ENCODE measurements around the gene TUBA8. TPM values are rescaled to one million over a fixed set of nuclear protein-coding genes. Genes with fewer than 3 reads are reported as not detected.

TUBA8 gene
- polyA plus RNA-seq, 1 experiment, result 2.7 TPM

GRCh38 chr22:18114976-18115652, 4.5 kb downstream of the TUBA8 start:
- Histone ChIP-seq H3K4me3 (ENCODE audit: low read depth, low read length) (no peak overlapping the region), H3K27me3 (ENCODE audit: control insufficient read depth, insufficient read depth, low read length) (peaks cover 8% of the 10 kb centered on the region), H3K9me3 (ENCODE audit: control insufficient read depth, insufficient read depth, low read length) (no peaks in the 10 kb centered on the region), H3K27ac (ENCODE audit: low read depth, low read length) (no peak overlapping the region)
- POLR2A ChIA-PET, result interaction anchor here (0.7 kb wide), 1 partner anchor 268 kb away, joined by 3 read pairs; no protein-coding TSS in a partner anchor
- CTCF ChIA-PET, result no interaction called here
- TF ChIP-seq CTCF (IDR thresholded peaks at IDR 0.05; ENCODE audit: low read depth, low read length), result no peak
- no peak for DNase-seq (ENCODE audit: low read depth, low spot score)

- H3K9me3 ChIP-seq (ENCODE audit: control insufficient read depth, insufficient read depth, low read length), result no peaks in the 10 kb centered on the region
- POLR2A ChIA-PET, result no interaction called here
- no peak for DNase-seq (ENCODE audit: low read depth, low spot score)
- H3K27ac ChIP-seq (ENCODE audit: low read depth, low read length), result no peak overlapping the region
- H3K27me3 ChIP-seq (ENCODE audit: control insufficient read depth, insufficient read depth, low read length), result peaks cover 7% of the 10 kb centered on the region
- H3K4me3 ChIP-seq (ENCODE audit: low read depth, low read length), result no peak overlapping the region
- TF ChIP-seq CTCF (IDR thresholded peaks at IDR 0.05; ENCODE audit: low read depth, low read length), result no peak
- CTCF ChIA-PET, result no interaction called here
Observed at GRCh38 chr22:18115906-18116371, 5.3 kb downstream of the TUBA8 start.

- Histone ChIP-seq H3K27me3 (ENCODE audit: control insufficient read depth, insufficient read depth, low read length) (peaks cover 1% of the 10 kb centered on the region), H3K27ac (ENCODE audit: low read depth, low read length) (no peak overlapping the region), H3K9me3 (ENCODE audit: control insufficient read depth, insufficient read depth, low read length) (no peaks in the 10 kb centered on the region), H3K4me3 (ENCODE audit: low read depth, low read length) (no peak overlapping the region)
- POLR2A ChIA-PET, result no interaction called here
- TF ChIP-seq CTCF (IDR thresholded peaks at IDR 0.05; ENCODE audit: low read depth, low read length), result no peak
- DNase-seq (ENCODE audit: low read depth, low spot score), result no peak
- CTCF ChIA-PET, result no interaction called here
Observed at GRCh38 chr22:18116634-18117033, 6.0 kb downstream of the TUBA8 start.

- H3K4me3 ChIP-seq (ENCODE audit: low read depth, low read length), result no peak overlapping the region
- no peak for DNase-seq (ENCODE audit: low read depth, low spot score)
- ChIA-PET CTCF (no interaction called here), POLR2A (no interaction called here)
- no peak overlapping the region for H3K27ac ChIP-seq (ENCODE audit: low read depth, low read length)
- no peaks in the 10 kb centered on the region for H3K27me3 ChIP-seq (ENCODE audit: control insufficient read depth, insufficient read depth, low read length)
- no peaks in the 10 kb centered on the region for H3K9me3 ChIP-seq (ENCODE audit: control insufficient read depth, insufficient read depth, low read length)
- TF ChIP-seq CTCF (IDR thresholded peaks at IDR 0.05; ENCODE audit: low read depth, low read length), result no peak
Observed at GRCh38 chr22:18118345-18118915, 7.8 kb downstream of the TUBA8 start.

- POLR2A ChIA-PET, result no interaction called here
- no peaks in the 10 kb centered on the region for H3K27me3 ChIP-seq (ENCODE audit: control insufficient read depth, insufficient read depth, low read length)
- H3K9me3 ChIP-seq (ENCODE audit: control insufficient read depth, insufficient read depth, low read length), result no peaks in the 10 kb centered on the region
- H3K4me3 ChIP-seq (ENCODE audit: low read depth, low read length), result no peak overlapping the region
- H3K27ac ChIP-seq (ENCODE audit: low read depth, low read length), result no peak overlapping the region
- CTCF ChIA-PET, result no interaction called here
- no peak for TF ChIP-seq CTCF (IDR thresholded peaks at IDR 0.05; ENCODE audit: low read depth, low read length)
- no peak for DNase-seq (ENCODE audit: low read depth, low spot score)
Observed at GRCh38 chr22:18119409-18120110, 9.0 kb downstream of the TUBA8 start.
